Inflammatory macrophage treated with lipopolysaccharide for 1 hour (primary cell): ENCODE results near the gene MPDZ.

Experiments used
- DNase-seq, 2 donors: peaks; one replicate each; pipeline ENCODE4 v3.0.0-alpha.2; 2020 to 2022

The MPDZ gene

DNA sequence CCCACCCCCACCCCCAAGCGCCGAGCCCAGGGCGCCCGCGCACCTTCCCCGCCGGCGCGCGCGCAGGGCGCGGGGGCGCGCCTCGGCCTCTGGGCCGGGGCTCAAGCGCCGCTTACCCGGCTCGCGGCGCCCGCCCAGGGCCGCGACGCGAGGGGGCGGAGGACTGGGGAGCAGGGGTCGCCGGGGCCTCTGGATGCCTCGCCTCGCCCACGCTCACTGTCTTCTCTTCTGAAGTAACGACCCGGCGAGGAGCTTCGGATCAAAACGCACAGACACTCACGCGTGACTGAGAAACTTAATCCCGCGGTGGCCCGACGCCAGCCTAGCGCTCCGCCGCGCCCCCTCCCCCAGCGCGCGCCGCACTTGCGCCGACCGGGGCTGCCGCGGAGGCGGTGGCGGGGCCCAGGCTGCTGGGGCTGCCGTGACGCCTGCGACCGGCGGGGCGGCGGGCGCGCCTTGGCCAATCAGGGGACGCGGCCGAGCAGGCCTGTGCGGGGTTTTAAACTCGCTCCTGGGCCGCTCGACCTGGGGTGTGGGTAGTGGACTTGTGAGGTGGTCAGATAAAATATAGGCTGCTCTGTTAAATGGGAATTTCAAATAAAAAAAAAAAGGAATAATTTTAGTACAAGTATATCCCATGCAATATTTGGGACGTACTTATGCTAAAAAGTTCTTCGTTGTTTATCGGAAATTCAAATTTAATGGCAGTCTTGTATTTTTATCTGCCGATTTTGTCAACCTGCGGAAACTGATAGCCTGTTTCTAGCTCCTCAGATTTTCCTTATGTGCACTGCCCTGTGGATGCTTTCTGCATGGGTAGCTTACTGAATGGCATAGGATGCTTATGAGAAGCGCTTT is at the start of gene MPDZ:
TSS of gene MPDZ (minus strand) at position 409 of the 858 bp plus-strand sequence. CDS start 29,377 bp downstream, outside the sequence.
- DNase-seq: no peak

DNA sequence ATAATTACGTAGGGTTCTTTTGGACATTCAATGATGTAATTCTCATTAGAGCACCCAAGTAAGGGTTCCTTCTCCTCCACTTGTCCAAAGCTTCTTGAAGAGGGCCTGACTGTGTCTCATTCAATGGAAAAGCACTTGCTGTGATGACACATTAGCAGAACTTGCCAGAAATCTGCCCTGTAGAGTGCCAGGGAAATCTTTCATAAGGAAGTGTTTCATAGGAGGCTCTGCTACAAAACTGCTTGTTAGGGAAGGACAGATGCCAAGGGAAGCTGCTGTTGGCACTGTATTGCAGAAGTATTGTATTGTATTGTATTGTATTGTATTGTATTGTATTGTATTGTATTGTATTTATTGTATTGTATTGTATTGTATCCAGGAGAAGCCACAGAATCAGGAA is 45.5 kb upstream of the MPDZ start:
- DNase-seq: no peak

DNA sequence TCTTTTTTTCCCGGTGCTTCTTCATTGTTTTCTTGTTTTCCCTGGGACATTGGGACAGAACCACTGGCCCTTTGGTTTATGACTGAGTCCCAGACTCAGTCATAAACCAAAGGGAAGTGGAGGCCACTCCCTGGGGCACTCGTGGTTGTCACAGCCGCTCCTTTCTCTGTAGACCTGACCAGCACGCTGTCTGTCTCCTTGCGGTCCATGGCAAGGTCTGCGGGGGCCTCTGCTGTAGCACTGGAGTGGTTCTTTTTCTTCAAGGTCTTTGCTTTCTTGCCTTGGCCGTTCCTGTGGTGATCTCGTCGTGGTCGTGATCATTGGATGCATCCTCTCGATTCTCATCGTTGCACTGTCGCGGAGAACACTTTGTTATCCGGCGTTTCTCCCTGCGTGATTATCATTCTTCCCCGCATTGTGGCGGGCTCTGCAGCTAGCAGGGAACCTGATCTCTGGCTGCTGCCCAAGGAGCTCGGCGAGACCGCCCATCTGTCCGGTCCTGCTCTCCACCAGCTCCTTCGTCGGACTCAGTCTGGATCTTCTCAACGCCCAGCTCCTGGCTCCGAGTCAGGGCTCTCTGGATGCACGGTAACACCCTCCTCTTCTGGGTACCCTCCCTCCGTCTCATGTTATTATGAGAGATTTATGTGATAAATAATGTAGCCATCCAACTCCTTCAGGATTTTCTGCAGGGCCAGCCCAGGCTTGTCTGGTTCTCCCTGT is 43.5 kb upstream of the MPDZ start:
- DNase-seq: no peak

DNA sequence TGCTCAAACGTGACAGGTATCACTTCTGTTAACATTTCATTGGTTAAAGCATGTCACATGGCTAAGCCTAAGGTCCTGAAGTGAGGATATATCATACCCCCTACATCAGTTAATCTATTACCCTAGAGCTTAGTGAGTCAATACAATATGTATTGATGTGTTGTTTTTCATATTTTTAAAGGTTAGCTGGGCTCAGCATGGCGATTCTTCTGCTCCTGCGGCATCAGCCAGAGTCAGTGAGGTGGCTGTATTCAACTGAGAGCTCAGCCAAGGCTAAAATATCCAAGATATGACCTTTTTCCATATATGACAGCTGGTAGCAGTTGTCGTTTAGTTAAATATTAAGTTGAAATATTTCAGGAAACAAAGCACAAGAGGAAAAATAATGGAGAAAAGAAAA is 38.5 kb upstream of the MPDZ start:
- DNase-seq: no peak

DNA sequence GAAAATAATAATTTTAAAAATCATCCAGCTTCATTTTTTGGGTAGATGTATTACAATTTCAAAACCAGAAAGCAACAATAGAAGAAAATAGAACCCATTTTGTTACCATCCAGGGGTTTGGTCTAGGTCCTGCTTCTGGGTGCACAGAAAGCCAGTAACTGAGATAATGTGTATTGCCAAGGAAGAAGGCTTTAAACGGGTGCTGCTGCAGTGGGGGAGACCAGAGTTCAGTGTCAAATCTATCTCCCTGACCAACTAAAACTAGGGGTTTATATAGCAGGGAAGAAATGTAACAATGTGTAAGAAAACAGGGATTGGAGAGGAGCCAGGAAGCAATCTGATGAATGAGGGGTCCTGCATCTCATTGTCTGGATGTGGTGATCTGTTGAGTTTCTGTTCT is 17.5 kb upstream of the MPDZ start:
- DNase-seq: no peak

GRCh38 chr9:13295556-13295955 is 16.1 kb upstream of the MPDZ start:
- DNase-seq: no peak

GRCh38 chr9:13292782-13293181 is 13.3 kb upstream of the MPDZ start:
- no peak for DNase-seq

GRCh38 chr9:13292158-13292557 is 12.7 kb upstream of the MPDZ start:
- DNase-seq: no peak

DNA sequence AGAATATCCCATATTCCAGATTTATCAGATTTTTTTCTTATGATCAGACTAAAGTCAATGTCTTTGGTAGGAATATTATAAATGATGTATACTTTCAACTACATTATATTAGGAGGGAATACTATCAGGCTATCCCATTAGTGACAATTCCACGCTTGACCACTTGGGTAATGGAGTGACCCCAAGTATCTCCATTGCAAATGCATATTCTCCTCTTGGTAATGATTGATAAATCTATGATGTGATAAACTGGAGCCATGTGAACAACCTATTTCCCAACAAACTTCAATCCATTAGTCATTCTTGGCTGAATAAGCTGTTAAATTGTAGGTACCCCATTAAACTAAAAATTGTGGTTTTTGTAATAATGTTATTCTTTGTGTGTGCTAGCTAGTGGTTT is 12.2 kb upstream of the MPDZ start:
- no peak for DNase-seq

DNA sequence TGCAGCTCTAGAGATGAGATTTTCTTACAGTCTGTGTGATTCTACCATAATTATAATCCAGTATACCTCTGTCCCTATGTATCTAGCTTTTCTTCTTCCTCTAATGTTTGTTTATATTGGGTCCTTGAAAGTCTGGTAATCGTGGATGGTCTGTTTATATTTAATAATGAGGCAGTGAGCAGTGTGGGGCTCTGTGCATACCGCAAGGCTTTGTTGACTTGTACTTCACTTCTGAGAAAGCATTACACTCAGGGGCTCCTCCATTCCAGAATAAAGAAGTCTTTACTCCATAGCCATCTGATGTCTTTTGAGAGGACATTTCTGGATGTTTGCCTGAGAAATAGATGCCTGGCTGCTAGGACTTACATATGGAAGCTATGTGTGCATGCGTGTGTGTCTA is 4.5 kb upstream of the MPDZ start:
- DNase-seq: no peak

- no peak for DNase-seq
Observed at GRCh38 chr9:13282998-13283397, 3.5 kb upstream of the MPDZ start.

- DNase-seq: no peak
Observed at GRCh38 chr9:13281356-13282016, 2.0 kb upstream of the MPDZ start.

- no peak for DNase-seq
Observed at GRCh38 chr9:13278368-13279246, 885 bp downstream of the MPDZ start.

DNA sequence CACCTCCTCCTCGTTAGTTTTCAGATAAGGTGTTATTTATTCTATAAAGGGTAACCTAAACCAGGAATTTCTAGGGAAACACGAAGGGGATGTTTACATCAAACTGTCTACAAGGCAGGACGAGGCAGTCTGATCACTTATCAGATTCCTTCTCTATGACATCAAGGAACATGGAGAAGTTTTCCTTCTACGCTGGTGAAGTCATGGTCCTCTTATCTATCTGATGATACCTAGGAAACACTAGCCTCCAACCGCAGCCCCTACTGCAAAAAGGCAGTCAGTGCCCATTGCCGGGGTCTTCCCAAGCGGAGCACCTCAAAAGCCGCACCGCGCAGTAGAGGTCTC is 1.5 kb downstream of the MPDZ start:
- DNase-seq: no peak

GRCh38 chr9:13274886-13275641 is 4.4 kb downstream of the MPDZ start:
- DNase-seq: no peak

- DNase-seq: no peak
Observed at GRCh38 chr9:13270734-13271133, 8.8 kb downstream of the MPDZ start.

- no peak for DNase-seq
Observed at GRCh38 chr9:13269589-13270452, 9.7 kb downstream of the MPDZ start.

- DNase-seq: no peak
Observed at GRCh38 chr9:13268469-13268868, 11.0 kb downstream of the MPDZ start.

DNA sequence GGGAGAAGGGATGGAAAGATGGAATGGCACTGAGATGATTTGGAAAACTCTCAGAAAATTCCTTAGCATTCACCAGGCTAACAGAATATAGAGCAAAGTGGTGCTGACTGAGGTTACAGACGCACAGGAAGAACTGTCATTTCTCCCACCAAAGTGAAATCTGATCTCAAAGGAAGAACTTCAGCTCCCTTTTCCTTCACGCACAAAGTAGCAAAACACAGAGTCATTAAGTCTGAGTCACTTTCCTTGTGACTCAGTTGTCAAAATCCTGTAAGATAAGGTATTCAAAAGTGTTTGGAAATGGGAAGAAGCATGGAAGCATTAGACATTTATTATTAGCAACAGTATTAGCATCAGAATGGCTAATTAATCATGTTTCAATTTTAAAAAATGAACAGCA is 11.7 kb downstream of the MPDZ start:
- DNase-seq: no peak

DNA sequence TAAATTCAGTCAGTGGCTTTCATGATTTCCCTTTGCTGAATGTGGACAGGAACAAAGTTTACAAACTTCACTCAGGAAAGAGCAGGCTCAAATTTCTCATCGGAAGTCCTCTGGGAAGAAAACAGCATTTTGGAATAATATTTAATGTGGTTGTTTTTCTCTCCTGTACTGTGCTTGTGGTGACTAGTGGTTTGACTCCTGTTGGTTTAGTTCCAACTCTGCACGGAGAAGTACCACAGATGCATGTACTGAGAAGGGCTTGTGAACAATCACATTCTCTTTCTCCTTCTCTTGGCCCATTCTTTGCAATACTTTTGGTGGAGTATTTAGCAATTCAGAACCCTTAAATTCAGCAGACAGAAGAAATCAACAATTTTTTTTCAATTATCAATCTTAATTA is 13.3 kb downstream of the MPDZ start:
- DNase-seq: no peak

DNA sequence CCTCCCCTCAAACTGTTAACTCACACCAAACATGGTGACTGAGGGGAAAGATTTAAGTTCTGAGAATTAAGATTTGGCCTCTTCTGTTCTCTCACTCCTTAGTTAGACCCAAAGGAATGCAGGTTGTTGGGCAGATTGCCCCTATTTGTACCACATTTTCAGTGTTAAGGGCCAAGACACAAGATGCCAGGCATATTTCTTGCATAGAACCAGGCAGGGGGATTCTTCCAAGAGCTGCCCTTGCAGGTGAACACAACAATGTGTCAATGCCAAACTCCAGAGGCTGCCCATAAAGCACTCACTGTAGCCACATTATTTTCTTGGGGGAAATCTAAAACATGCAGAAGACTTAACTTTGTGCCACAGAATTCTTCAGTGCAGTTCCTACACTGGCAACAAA is 14.7 kb downstream of the MPDZ start:
- no peak for DNase-seq
